ENCODE measurements around the gene ZNF280B. TPM values are rescaled to one million over a fixed set of nuclear protein-coding genes. Genes with fewer than 3 reads are reported as not detected.

Gene ZNF280B
- total and polyA plus RNA-seq, 9 of the 15 experiments (the other 6 are each of a cell fraction or from before 2014, with no cell fraction given) = 7.7 to 29.9 (median 20.0) TPM

GRCh38 chr22:22538226-22538989, 29.9 kb upstream of the ZNF280B start (continued):
- TF ChIP-seq, protein P1, sequence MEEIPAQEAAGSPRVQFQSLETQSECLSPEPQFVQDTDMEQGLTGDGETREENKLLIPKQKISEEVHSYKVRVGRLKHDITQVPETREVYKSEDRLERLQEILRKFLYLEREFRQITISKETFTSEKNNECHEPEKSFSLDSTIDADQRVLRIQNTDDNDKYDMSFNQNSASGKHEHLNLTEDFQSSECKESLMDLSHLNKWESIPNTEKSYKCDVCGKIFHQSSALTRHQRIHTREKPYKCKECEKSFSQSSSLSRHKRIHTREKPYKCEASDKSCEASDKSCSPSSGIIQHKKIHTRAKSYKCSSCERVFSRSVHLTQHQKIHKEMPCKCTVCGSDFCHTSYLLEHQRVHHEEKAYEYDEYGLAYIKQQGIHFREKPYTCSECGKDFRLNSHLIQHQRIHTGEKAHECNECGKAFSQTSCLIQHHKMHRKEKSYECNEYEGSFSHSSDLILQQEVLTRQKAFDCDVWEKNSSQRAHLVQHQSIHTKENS (CRISPR knock-in tag; IDR thresholded peaks at IDR 0.05) = no peak
- TF ChIP-seq, protein P2, sequence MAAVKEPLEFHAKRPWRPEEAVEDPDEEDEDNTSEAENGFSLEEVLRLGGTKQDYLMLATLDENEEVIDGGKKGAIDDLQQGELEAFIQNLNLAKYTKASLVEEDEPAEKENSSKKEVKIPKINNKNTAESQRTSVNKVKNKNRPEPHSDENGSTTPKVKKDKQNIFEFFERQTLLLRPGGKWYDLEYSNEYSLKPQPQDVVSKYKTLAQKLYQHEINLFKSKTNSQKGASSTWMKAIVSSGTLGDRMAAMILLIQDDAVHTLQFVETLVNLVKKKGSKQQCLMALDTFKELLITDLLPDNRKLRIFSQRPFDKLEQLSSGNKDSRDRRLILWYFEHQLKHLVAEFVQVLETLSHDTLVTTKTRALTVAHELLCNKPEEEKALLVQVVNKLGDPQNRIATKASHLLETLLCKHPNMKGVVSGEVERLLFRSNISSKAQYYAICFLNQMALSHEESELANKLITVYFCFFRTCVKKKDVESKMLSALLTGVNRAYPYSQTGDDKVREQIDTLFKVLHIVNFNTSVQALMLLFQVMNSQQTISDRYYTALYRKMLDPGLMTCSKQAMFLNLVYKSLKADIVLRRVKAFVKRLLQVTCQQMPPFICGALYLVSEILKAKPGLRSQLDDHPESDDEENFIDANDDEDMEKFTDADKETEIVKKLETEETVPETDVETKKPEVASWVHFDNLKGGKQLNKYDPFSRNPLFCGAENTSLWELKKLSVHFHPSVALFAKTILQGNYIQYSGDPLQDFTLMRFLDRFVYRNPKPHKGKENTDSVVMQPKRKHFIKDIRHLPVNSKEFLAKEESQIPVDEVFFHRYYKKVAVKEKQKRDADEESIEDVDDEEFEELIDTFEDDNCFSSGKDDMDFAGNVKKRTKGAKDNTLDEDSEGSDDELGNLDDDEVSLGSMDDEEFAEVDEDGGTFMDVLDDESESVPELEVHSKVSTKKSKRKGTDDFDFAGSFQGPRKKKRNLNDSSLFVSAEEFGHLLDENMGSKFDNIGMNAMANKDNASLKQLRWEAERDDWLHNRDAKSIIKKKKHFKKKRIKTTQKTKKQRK (IDR thresholded peaks at IDR 0.05; ENCODE audit: borderline replicate concordance, low read depth, low read length) = no peak
- TF ChIP-seq ZNF780A (CRISPR knock-in tag; IDR thresholded peaks at IDR 0.05) (no peak), SIN3A (IDR thresholded peaks at IDR 0.05; ENCODE audit: borderline replicate concordance in 2 of 2, control insufficient read depth in 1 of 2, low read depth in 2 of 2, low read length in 2 of 2) (no peak), POLR2B (IDR thresholded peaks at IDR 0.05; ENCODE audit: low read depth, partially characterized antibody) (no peak), FOSL1 (tag; conservative IDR thresholded peaks at IDR 0.05) (no peak), RNF2 (IDR thresholded peaks at IDR 0.05) (no peak), DIDO1 (tag; IDR thresholded peaks at IDR 0.05; ENCODE audit: low read depth) (no peak), CBX3 (IDR thresholded peaks at IDR 0.05; ENCODE audit: borderline replicate concordance in 1 of 2, low read length in 2 of 2) (no peak), CBFB (CRISPR knock-in tag; IDR thresholded peaks at IDR 0.05) (0 out of 2 replicates have a peak, but pooled peaks have one; percentile 26), ZNF134 (CRISPR knock-in tag; conservative IDR thresholded peaks at IDR 0.05) (no peak), STAG1 (CRISPR knock-in tag; IDR thresholded peaks at IDR 0.05; ENCODE audit: borderline replicate concordance) (no peak), ESRRA (IDR thresholded peaks at IDR 0.05; ENCODE audit: borderline replicate concordance, low read depth) (no peak), KLF6 (CRISPR knock-in tag; IDR thresholded peaks at IDR 0.05; ENCODE audit: borderline replicate concordance) (no peak), RFX7 (CRISPR knock-in tag; IDR thresholded peaks at IDR 0.05) (no peak), L3MBTL2 (IDR thresholded peaks at IDR 0.05) (no peak), ZFPM2 (CRISPR knock-in tag; IDR thresholded peaks at IDR 0.05) (no peak), CEBPB (tag; IDR thresholded peaks at IDR 0.05) (no peak), SIX5 (IDR thresholded peaks at IDR 0.05; ENCODE audit: borderline replicate concordance in 1 of 2, insufficient read depth in 1 of 2, low read depth in 1 of 2, low read length in 2 of 2) (no peak), MCM3 (IDR thresholded peaks at IDR 0.05) (no peak), ZNF695 (CRISPR knock-in tag; IDR thresholded peaks at IDR 0.05) (0 out of 2 replicates have a peak, but pooled peaks have one; percentile 16), RBM25 (IDR thresholded peaks at IDR 0.05; ENCODE audit: low read depth, low read length, severe bottlenecking) (peak; percentile 57), RBM17 (IDR thresholded peaks at IDR 0.05; ENCODE audit: borderline replicate concordance, low read depth, low read length) (no peak), ZSCAN29 (IDR thresholded peaks at IDR 0.05) (no peak)
- TF ChIP-seq, protein P3, sequence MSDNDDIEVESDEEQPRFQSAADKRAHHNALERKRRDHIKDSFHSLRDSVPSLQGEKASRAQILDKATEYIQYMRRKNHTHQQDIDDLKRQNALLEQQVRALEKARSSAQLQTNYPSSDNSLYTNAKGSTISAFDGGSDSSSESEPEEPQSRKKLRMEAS (CRISPR knock-in tag; IDR thresholded peaks at IDR 0.05) = no peak

Measured in K562 (cell line).